ENCODE results near the gene IKZF4.

The IKZF4 gene

GRCh38 chr12:56011509-56012090 is 9.2 kb upstream of the IKZF4 start:
- Mint-ChIP-seq H3K4me1 (ENCODE audit: low read depth) (peaks cover 34% of the 10 kb centered on the region), H3K9me3 (no peaks in the 10 kb centered on the region), H3K27ac (peak overlapping the region; percentile 8), H3K27me3 (no peaks in the 10 kb centered on the region), H3K4me3 (no peak overlapping the region), H3K36me3 (ENCODE audit: low read depth) (no peaks in the 10 kb centered on the region)
- no peak for DNase-seq

- DNase-seq, result no peak
- no peak overlapping the region for H3K27ac Mint-ChIP-seq
- H3K4me1 Mint-ChIP-seq (ENCODE audit: low read depth), result peaks cover 23% of the 10 kb centered on the region
- no peak overlapping the region for H3K4me3 Mint-ChIP-seq
- H3K36me3 Mint-ChIP-seq (ENCODE audit: low read depth), result no peaks in the 10 kb centered on the region
- no peaks in the 10 kb centered on the region for H3K9me3 Mint-ChIP-seq
- no peaks in the 10 kb centered on the region for H3K27me3 Mint-ChIP-seq
These were observed 7.4 kb upstream of the IKZF4 start for GRCh38 chr12:56013482-56013881.

- Mint-ChIP-seq H3K9me3 (no peaks in the 10 kb centered on the region), H3K27me3 (no peaks in the 10 kb centered on the region), H3K4me3 (no peak overlapping the region), H3K36me3 (ENCODE audit: low read depth) (no peaks in the 10 kb centered on the region), H3K4me1 (ENCODE audit: low read depth) (peaks cover 18% of the 10 kb centered on the region), H3K27ac (no peak overlapping the region)
- no peak for DNase-seq
These were observed 6.6 kb upstream of the IKZF4 start for GRCh38 chr12:56014205-56014604.

DNA sequence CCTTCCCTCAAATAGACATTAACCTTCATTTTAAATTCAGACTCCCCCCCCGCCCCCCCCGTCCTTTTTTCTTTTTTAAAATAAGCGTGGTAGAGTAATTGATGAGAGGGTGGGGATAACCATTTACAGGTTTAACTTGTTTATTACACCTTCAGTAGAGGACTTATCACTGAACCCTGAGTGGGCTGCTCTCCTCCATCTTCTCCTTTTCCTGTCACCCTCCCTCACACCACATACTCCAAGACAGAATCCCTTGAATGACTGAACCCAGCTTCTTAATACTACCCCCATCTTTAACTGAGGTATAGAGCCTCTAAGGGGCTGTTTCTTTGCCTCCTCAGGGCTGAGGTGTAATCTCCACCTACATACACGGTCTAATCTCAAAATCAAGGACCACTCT is 3.7 kb upstream of the IKZF4 start:
- H3K27ac Mint-ChIP-seq, result no peak overlapping the region
- peaks cover 30% of the 10 kb centered on the region for H3K4me1 Mint-ChIP-seq (ENCODE audit: low read depth)
- DNase-seq, result no peak
- no peak overlapping the region for H3K4me3 Mint-ChIP-seq
- H3K36me3 Mint-ChIP-seq (ENCODE audit: low read depth), result peaks cover 3% of the 10 kb centered on the region
- no peaks in the 10 kb centered on the region for H3K27me3 Mint-ChIP-seq
- H3K9me3 Mint-ChIP-seq, result no peaks in the 10 kb centered on the region

DNA sequence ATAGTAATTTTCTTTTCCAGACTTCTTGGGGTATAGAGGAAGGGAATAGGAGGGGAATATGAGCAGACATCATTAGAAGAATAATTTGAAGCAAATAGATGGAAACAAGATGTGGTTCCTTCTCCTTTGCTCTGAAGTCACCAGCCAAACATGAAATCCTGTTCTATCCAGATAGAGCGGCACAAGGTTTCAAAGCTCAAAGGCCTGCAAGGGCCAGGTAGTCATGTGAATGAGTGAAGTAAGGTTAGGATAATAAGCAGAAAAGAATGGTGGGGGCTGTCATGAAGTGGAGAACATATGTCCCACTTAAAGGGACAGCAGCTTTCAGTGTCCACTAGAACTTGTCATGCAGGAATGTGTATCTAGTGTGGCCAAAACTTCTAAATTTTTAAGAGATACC is 2.5 kb upstream of the IKZF4 start:
- H3K27me3 Mint-ChIP-seq, result no peaks in the 10 kb centered on the region
- H3K4me1 Mint-ChIP-seq (ENCODE audit: low read depth), result peaks cover 35% of the 10 kb centered on the region
- H3K9me3 Mint-ChIP-seq, result no peaks in the 10 kb centered on the region
- no peak for DNase-seq
- H3K36me3 Mint-ChIP-seq (ENCODE audit: low read depth), result peaks cover 3% of the 10 kb centered on the region
- no peak overlapping the region for H3K4me3 Mint-ChIP-seq
- H3K27ac Mint-ChIP-seq, result no peak overlapping the region

GRCh38 chr12:56021889-56022497 is 1.1 kb downstream of the IKZF4 start:
- H3K9me3 Mint-ChIP-seq, result no peaks in the 10 kb centered on the region

DNA sequence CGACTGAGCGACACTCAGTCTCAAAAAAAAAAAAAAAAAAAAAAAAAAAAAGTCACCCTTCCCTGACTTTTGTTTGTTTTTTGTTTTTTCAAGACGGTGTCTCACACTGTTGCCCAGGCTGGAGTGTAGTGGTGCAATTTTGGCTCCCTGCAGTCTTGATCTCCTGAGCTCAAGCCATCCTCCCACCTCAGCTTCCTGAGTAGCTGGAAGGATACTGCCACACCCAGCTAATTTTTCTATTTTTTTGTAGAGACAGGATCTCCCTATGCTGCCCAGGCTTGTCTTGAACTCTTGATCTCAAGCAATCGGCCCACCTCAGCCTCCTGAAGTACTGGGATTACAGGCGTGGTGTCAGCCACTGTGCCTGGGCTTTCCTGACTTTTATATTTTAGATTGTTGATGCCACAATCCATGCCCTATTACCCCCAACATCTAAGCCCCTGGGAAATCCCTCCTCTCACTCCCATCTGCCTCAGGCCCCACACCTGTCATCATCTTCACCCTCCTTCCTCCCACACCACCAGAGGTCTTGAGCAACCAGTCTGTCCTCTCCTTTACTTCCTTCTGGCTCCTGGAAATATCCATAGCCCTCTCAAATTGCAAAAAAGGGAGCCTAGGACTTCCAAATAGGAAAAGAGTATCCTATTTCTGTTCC is 7.8 kb downstream of the IKZF4 start:
- no peak overlapping the region for H3K4me3 Mint-ChIP-seq
- peak overlapping the region; percentile 9 for H3K27ac Mint-ChIP-seq
- H3K36me3 Mint-ChIP-seq (ENCODE audit: low read depth), result peaks cover 80% of the 10 kb centered on the region
- H3K27me3 Mint-ChIP-seq, result no peaks in the 10 kb centered on the region
- no peak for DNase-seq
- H3K4me1 Mint-ChIP-seq (ENCODE audit: low read depth), result peaks cover 36% of the 10 kb centered on the region
- H3K9me3 Mint-ChIP-seq, result no peaks in the 10 kb centered on the region

More at GRCh38 chr12:56021889-56022497, 1.1 kb downstream of the IKZF4 start:
- DNase-seq, result no peak
- peaks cover 31% of the 10 kb centered on the region for H3K4me1 Mint-ChIP-seq (ENCODE audit: low read depth)
- peaks cover 27% of the 10 kb centered on the region for H3K36me3 Mint-ChIP-seq (ENCODE audit: low read depth)
- H3K27me3 Mint-ChIP-seq, result no peaks in the 10 kb centered on the region
- H3K27ac Mint-ChIP-seq, result peak overlapping the region; percentile 96
- H3K4me3 Mint-ChIP-seq, result peak overlapping the region; percentile 85

- H3K27me3 Mint-ChIP-seq, result no peaks in the 10 kb centered on the region
- H3K4me1 Mint-ChIP-seq (ENCODE audit: low read depth), result peaks cover 35% of the 10 kb centered on the region
- H3K36me3 Mint-ChIP-seq (ENCODE audit: low read depth), result peaks cover 83% of the 10 kb centered on the region
- H3K9me3 Mint-ChIP-seq, result no peaks in the 10 kb centered on the region
- no peak overlapping the region for H3K4me3 Mint-ChIP-seq
- H3K27ac Mint-ChIP-seq, result peak overlapping the region; percentile 40
- DNase-seq, result no peak
These were observed 8.3 kb downstream of the IKZF4 start for GRCh38 chr12:56029166-56029519.

DNA sequence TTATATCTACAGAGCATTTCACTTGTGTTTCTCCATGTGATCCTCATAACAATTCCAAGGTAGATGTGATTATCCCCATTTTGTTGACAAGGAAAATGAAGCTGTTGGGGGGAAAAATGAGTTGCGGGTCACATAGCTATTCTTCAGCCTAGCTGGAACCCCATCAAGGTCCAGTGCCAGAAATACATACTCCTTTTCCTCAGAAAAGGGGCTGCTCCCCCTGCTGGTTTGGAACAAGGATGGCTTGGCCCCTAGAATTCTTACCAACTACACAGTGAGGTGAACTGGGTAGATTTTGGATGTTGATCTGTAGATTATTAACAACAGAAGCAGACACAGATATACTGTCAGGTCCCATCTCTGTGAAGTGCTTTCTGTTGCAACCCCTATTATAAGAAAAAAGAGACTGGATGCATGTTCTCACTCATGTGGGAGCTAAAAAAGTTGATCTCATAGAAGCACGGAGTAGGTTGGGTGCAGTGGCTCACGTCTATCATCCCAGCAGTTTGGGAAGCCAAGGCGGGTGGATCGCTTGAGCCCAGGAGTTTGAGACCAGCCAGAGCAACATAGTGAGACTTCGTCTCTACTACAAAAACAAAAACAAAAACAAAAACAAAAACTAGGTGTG is 8.9 kb downstream of the IKZF4 start:
- DNase-seq, result peak; percentile 40
- Mint-ChIP-seq H3K27ac (peak overlapping the region; percentile 65), H3K9me3 (no peaks in the 10 kb centered on the region), H3K27me3 (no peaks in the 10 kb centered on the region), H3K4me1 (ENCODE audit: low read depth) (peaks cover 41% of the 10 kb centered on the region), H3K36me3 (ENCODE audit: low read depth) (peaks cover 85% of the 10 kb centered on the region), H3K4me3 (no peak overlapping the region)

DNA sequence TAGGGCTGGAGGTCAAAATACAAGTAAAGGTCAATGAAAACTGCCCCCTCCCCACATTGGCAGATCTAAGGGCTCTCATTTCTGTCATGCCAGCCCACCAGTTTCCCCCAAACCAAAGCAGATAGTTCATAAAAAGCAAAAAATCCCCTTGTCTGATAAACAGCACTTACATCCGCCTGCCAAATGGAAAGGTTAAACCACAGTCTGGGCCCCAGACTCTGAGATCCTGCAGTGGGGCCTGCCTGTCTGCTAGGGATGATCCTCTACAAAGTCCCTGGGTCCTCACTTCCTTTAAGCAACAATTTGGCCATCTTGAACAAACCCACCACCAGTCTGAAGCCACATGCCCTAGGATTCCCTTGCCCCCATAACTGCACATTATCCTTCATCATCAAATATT is 11.1 kb downstream of the IKZF4 start:
- no peaks in the 10 kb centered on the region for H3K27me3 Mint-ChIP-seq
- H3K36me3 Mint-ChIP-seq (ENCODE audit: low read depth), result peaks cover 86% of the 10 kb centered on the region
- H3K4me3 Mint-ChIP-seq, result peak overlapping the region; percentile 37
- no peaks in the 10 kb centered on the region for H3K9me3 Mint-ChIP-seq
- DNase-seq, result peak; percentile 36
- peaks cover 45% of the 10 kb centered on the region for H3K4me1 Mint-ChIP-seq (ENCODE audit: low read depth)
- H3K27ac Mint-ChIP-seq, result peak overlapping the region; percentile 82

GRCh38 chr12:56034586-56035332 is 13.9 kb downstream of the IKZF4 start:
- Mint-ChIP-seq H3K27me3 (no peaks in the 10 kb centered on the region), H3K4me3 (peak overlapping the region; percentile 33), H3K27ac (peak overlapping the region; percentile 59), H3K36me3 (ENCODE audit: low read depth) (peaks cover 73% of the 10 kb centered on the region), H3K4me1 (ENCODE audit: low read depth) (peaks cover 55% of the 10 kb centered on the region), H3K9me3 (no peaks in the 10 kb centered on the region)
- peak; percentile 40 for DNase-seq

- Mint-ChIP-seq H3K4me3 (no peak overlapping the region), H3K27ac (peak overlapping the region; percentile 39), H3K9me3 (no peaks in the 10 kb centered on the region), H3K4me1 (ENCODE audit: low read depth) (peaks cover 58% of the 10 kb centered on the region), H3K36me3 (ENCODE audit: low read depth) (peaks cover 60% of the 10 kb centered on the region), H3K27me3 (no peaks in the 10 kb centered on the region)
- DNase-seq, result no peak
These were observed 16.3 kb downstream of the IKZF4 start for GRCh38 chr12:56037161-56037560.

- Mint-ChIP-seq H3K4me3 (no peak overlapping the region), H3K36me3 (ENCODE audit: low read depth) (peaks cover 60% of the 10 kb centered on the region), H3K27ac (peak overlapping the region; percentile 4), H3K27me3 (no peaks in the 10 kb centered on the region), H3K4me1 (ENCODE audit: low read depth) (peaks cover 54% of the 10 kb centered on the region), H3K9me3 (no peaks in the 10 kb centered on the region)
- DNase-seq, result no peak
These were observed 17.3 kb downstream of the IKZF4 start for GRCh38 chr12:56038022-56038655.

GRCh38 chr12:56040151-56040550 is 19.3 kb downstream of the IKZF4 start:
- Mint-ChIP-seq H3K4me3 (peak overlapping the region; percentile 99), H3K27me3 (no peaks in the 10 kb centered on the region), H3K4me1 (ENCODE audit: low read depth) (peaks cover 58% of the 10 kb centered on the region), H3K36me3 (ENCODE audit: low read depth) (peaks cover 64% of the 10 kb centered on the region), H3K9me3 (no peaks in the 10 kb centered on the region), H3K27ac (peak overlapping the region; percentile 99)
- DNase-seq, result no peak

Measured in activated T-cell treated with anti-CD3 and anti-CD28 coated beads, Interleukin-2, amount 50 U/mL, for 24 hours (primary cell).